GM12878 (cell line): ENCODE measurements around the gene CACNA1D. TPM values are rescaled to one million over a fixed set of nuclear protein-coding genes. Genes with fewer than 3 reads are reported as not detected.

Experiments
- ATAC-seq: fragments of 200-7000 bp; cut with Tn5 transposase; 3 replicates; pipeline ENCODE4 v1.9.1; 2020; ENCODE audit warnings: mild to moderate bottlenecking, moderate library complexity
- BruUV-seq: library from RNA; stranded (reverse); fragments of 400-500 nt; replicated peaks from 2 replicates; lab custom pipeline; 2021; lab: Mats Ljungman, UMichigan
- CTCF ChIA-PET: fragments of 300-600 bp; sonication (Branson Sonifier 250); formaldehyde crosslinking; extraction: SDS; loops from one replicate; lab custom pipeline; 2021; ENCODE audit warnings: inconsistent platforms; lab: Yijun Ruan, JAX
- POLR2A ChIA-PET: fragments of 350-600 bp; formaldehyde crosslinking; extraction: SDS; loops from one replicate; lab custom pipeline; 2021; ENCODE audit warnings: inconsistent platforms; lab: Charles Lee
- RAD21 ChIA-PET: fragments of 300-600 bp; sonication (Branson Sonifier 250); formaldehyde crosslinking; loops from one replicate; lab custom pipeline; 2023; ENCODE audit warnings: antibody characterized with exemption; ENCODE audit not compliant: unreplicated experiment; lab: Charles Lee
- SMC1A ChIA-PET: fragments of 300-600 bp; sonication (Branson Sonifier 250); formaldehyde crosslinking; loops from one replicate; lab custom pipeline; 2023; ENCODE audit not compliant: unreplicated experiment, uncharacterized antibody; lab: Charles Lee
- DNase-seq: peaks from one replicate; pipeline ENCODE4 v3.0.0-alpha.2; 2011; ENCODE audit warnings: low read depth, low spot score
- FAIRE-seq: peaks from 3 replicates; lab custom pipeline; 2011; peaks lifted over from hg19 to GRCh38; lab: Jason Lieb, UNC
- H2AFZ ChIP-seq: 2 replicates; pipeline ENCODE4 v1.6.0; 2011; ENCODE audit warnings: low read depth, low read length, control low read depth; ENCODE audit not compliant: control insufficient read depth
- H3K27ac ChIP-seq: 2 replicates; pipeline ENCODE4 v1.5.1; 2011; ENCODE audit warnings: control low read depth; ENCODE audit not compliant: control insufficient read depth, insufficient read depth
- H3K27me3 ChIP-seq, 2 experiments: replicated peaks in 1 of 2; 2 replicates each; pipeline versions ENCODE4 v1.6.0 to v1.6.1; 2011; ENCODE audit warnings: low read length in 1 of 2; ENCODE audit not compliant: control insufficient read depth in 2 of 2, insufficient read depth in 2 of 2
- H3K36me3 ChIP-seq, 2 experiments: 2 replicates each; pipeline ENCODE4 v1.5.1; 2011; ENCODE audit warnings: low read length in 1 of 2; ENCODE audit not compliant: control insufficient read depth in 2 of 2, insufficient read depth in 2 of 2
- H3K4me1 ChIP-seq: 2 replicates; pipeline ENCODE4 v1.6.1; 2011; ENCODE audit warnings: mild to moderate bottlenecking, low read length, moderate library complexity, mixed read lengths; ENCODE audit not compliant: control insufficient read depth, insufficient read depth
- H3K4me2 ChIP-seq: 2 replicates; pipeline ENCODE4 v1.6.0; 2011; ENCODE audit warnings: control low read depth; ENCODE audit not compliant: control insufficient read depth, insufficient read depth
- H3K4me3 ChIP-seq: fragments of 200-600 bp; sonication (generic); 2 replicates; pipeline ENCODE4 v1.5.1; 2016
- H3K79me2 ChIP-seq: 2 replicates; pipeline ENCODE4 v1.6.0; 2011; ENCODE audit warnings: low read length; ENCODE audit not compliant: control insufficient read depth, insufficient read depth
- H3K9ac ChIP-seq: 2 replicates; pipeline ENCODE4 v1.8.0; 2011; ENCODE audit warnings: low read length, control low read depth, mixed read lengths; ENCODE audit not compliant: control insufficient read depth, insufficient read depth
- H3K9me3 ChIP-seq: replicated peaks from 3 replicates; pipeline ENCODE4 v1.5.1; 2011; ENCODE audit warnings: mild to moderate bottlenecking, low read length; ENCODE audit not compliant: control insufficient read depth, insufficient read depth
- H4K20me1 ChIP-seq: 2 replicates; pipeline ENCODE4 v1.6.0; 2011; ENCODE audit not compliant: control insufficient read depth, insufficient read depth
- BCL11A ChIP-seq: IDR thresholded peaks from 2 replicates; pipeline ENCODE4 v1.6.1; 2011; ENCODE audit warnings: low read depth, low read length
- CEBPB ChIP-seq, 2 experiments: fragments of 150-350 bp in 1 of 2; IDR thresholded peaks; 2 replicates each; pipeline ENCODE4 v1.6.1; 2012 to 2014; ENCODE audit warnings: low read depth in 2 of 2, low read length in 2 of 2, borderline replicate concordance in 1 of 2, inconsistent platforms in 1 of 2
- CHD1 ChIP-seq: IDR thresholded peaks from 2 replicates; pipeline ENCODE4 v1.6.1; 2012; ENCODE audit warnings: low read depth, low read length, improper control_type of control experiment
- EZH2 ChIP-seq: IDR thresholded peaks from 2 replicates; pipeline ENCODE4 v1.6.1; 2012; ENCODE audit warnings: low read depth, mild to moderate bottlenecking, control low read depth, inconsistent platforms, low read length, borderline replicate concordance; ENCODE audit not compliant: control insufficient read depth
- NFIC ChIP-seq: IDR thresholded peaks from 2 replicates; pipeline ENCODE4 v1.6.1; 2012; ENCODE audit warnings: low read depth, mild to moderate bottlenecking, inconsistent platforms, low read length, moderate library complexity
- SMC3 ChIP-seq: IDR thresholded peaks from 2 replicates; pipeline ENCODE4 v1.6.1; 2011; ENCODE audit warnings: low read length, improper control_type of control experiment, borderline replicate concordance
- ZBTB40 ChIP-seq: fragments of 450-650 bp; IDR thresholded peaks from 2 replicates; pipeline ENCODE4 v1.6.1; 2016; ENCODE audit warnings: mild to moderate bottlenecking, moderate library complexity, borderline replicate concordance
- ZNF217 ChIP-seq: fragments of 450-650 bp; IDR thresholded peaks from 2 replicates; pipeline ENCODE4 v1.6.1; 2017; ENCODE audit warnings: antibody characterized with exemption, mild to moderate bottlenecking
- WGBS: methylation state at CpG from one replicate; pipeline ENCODE4 v1.1.6; 2016; ENCODE audit warnings: low lambda C conversion rate; ENCODE audit not compliant: insufficient replicate concordance, insufficient coverage; ENCODE audit errors: missing lambda C conversion rate; 5-methylcytosine and 5-hydroxymethylcytosine counted together
- in situ Hi-C: fragments of 300-500 bp; cut with MboI; formaldehyde crosslinking; loops from 9 replicates; pipeline ENCODE4 v1.14.3; 2018; ENCODE audit warnings: mixed read lengths
- intact Hi-C: fragments of 100-400 bp; cut with micrococcal nuclease; formaldehyde crosslinking; loops from one replicate; pipeline ENCODE4 v1.14.2; 2022; ENCODE audit not compliant: unreplicated experiment
- polyA plus RNA-seq, 11 experiments: library from polyadenylated mRNA; depleted of rRNA in 4 of 11; unstranded in 6 of 11; stranded (reverse) in 5 of 11; fragments of >200 nt; fragmentation: Nextera tagmentation in 4 of 11; fragmentation: Illumina TruSeq in 1 of 11; extraction: Ambion mirVana in 4 of 11; extraction: Trizol in 1 of 11; gene quantifications; 1 replicate in 1 of 11; 2 replicates in 10 of 11; pipeline versions ENCODE4 v1.2.1 to v1.2.3, GENCODE V29; 2011 to 2016; ENCODE audit warnings: inconsistent platforms in 2 of 11, missing spikeins in 2 of 11, low read depth in 1 of 11
- total RNA-seq, 4 experiments: library from RNA; depleted of rRNA in 3 of 4; stranded (reverse); fragments of >200 nt in 3 of 4; fragmentation: Illumina TruSeq in 1 of 4; extraction: Trizol in 1 of 4; gene quantifications; 2 replicates each; pipeline versions ENCODE4 v1.2.1 to v1.2.3, GENCODE V29; 2013 to 2021
- TF ChIP-seq, protein P1 (sequence below): IDR thresholded peaks from 2 replicates; pipeline ENCODE4 v1.6.1; 2011; ENCODE audit warnings: low read depth, low read length, improper control_type of control experiment, borderline replicate concordance

The CACNA1D gene
- total and polyA plus RNA-seq, 10 of the 15 experiments (the other 5 are each of a cell fraction or from before 2014, with no cell fraction given) = 0.21 to 24.4 (median 1.6) TPM

GRCh38 chr3:53510508-53510907 is 16.1 kb downstream of the CACNA1D start:
- H3K4me2 ChIP-seq = no peak overlapping the region
- H3K36me3 ChIP-seq = no peaks in the 10 kb centered on the region
- DNase-seq (no peak), ATAC-seq (no peak), FAIRE-seq (no peak)
- no peak overlapping the region for H2AFZ ChIP-seq
- TF ChIP-seq SMC3 (no peak), ZBTB40 (no peak), CEBPB (IDR thresholded peaks at IDR 0.05; ENCODE audit: borderline replicate concordance in 1 of 2, low read depth in 2 of 2, low read length in 2 of 2) (no peak), BCL11A (no peak), EZH2 (no peak), ZNF217 (no peak), NFIC (no peak), CHD1 (no peak)
- TF ChIP-seq, protein P1, sequence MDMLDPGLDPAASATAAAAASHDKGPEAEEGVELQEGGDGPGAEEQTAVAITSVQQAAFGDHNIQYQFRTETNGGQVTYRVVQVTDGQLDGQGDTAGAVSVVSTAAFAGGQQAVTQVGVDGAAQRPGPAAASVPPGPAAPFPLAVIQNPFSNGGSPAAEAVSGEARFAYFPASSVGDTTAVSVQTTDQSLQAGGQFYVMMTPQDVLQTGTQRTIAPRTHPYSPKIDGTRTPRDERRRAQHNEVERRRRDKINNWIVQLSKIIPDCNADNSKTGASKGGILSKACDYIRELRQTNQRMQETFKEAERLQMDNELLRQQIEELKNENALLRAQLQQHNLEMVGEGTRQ = no peak
- ChIA-PET RAD21 (no interaction called here), CTCF (no interaction called here), POLR2A (no interaction called here), SMC1A (no interaction called here)
- H3K9me3 ChIP-seq = no peaks in the 10 kb centered on the region
- BruUV-seq = no TSS peak
- H3K4me3 ChIP-seq = no peak overlapping the region
- in situ Hi-C loops = no loop called here
- no peaks in the 10 kb centered on the region for H3K79me2 ChIP-seq
- no peak overlapping the region for H3K9ac ChIP-seq
- peaks cover 0 to 6% of the 10 kb centered on the region in 2 experiments; a peak in 2 of 4 replicates for H3K27me3 ChIP-seq
- no peak overlapping the region for H3K27ac ChIP-seq
- no peaks in the 10 kb centered on the region for H3K4me1 ChIP-seq
- WGBS = 37% methylated on average over 3 of the region's 3 CpGs
- no peaks in the 10 kb centered on the region for H4K20me1 ChIP-seq
- intact Hi-C loops = loop anchor here (5.0 to 10.0 kb wide), 2 partner anchors 133 to 216 kb away; no protein-coding TSS in a partner anchor
